SK-N-SH (cell line): Measurements from ENCODE around the gene NAV2. TPM values are rescaled to one million over a fixed set of nuclear protein-coding genes. Genes with fewer than 3 reads are reported as not detected.

Source experiments
- CTCF ChIA-PET: fragments of 300-600, 350-600 bp; formaldehyde crosslinking; extraction: SDS; loops from one replicate; lab custom pipeline; 2021; lab: Yijun Ruan, JAX
- POLR2A ChIA-PET: fragments of 350-600 bp; sonication (Branson Sonifier 250); formaldehyde crosslinking; extraction: SDS; loops from one replicate; lab custom pipeline; 2020; ENCODE audit warnings: antibody characterized with exemption, inconsistent platforms; lab: Yijun Ruan, JAX
- DNase-seq: peaks from one replicate; pipeline ENCODE4 v3.0.0; 2012
- H2AFZ ChIP-seq: fragments of 200-600 bp; sonication (generic); 2 replicates; pipeline ENCODE4 v1.8.1; 2016; ENCODE audit warnings: antibody characterized with exemption, mild to moderate bottlenecking, low read depth
- H3F3A ChIP-seq: fragments of 200-600 bp; sonication (generic); replicated peaks from 2 replicates; pipeline ENCODE3; 2016; ENCODE audit warnings: antibody characterized with exemption, mild to moderate bottlenecking; ENCODE audit not compliant: insufficient read depth
- H3K27ac ChIP-seq, 2 experiments: fragments of 200-500 bp in 1 of 2; fragments of 200-600 bp in 1 of 2; sonication (Bioruptor generic) in 1 of 2; sonication (generic), shearing (Covaris generic) in 1 of 2; 2 replicates each; pipeline versions ENCODE4 v1.5.1 to v1.6.1; 2014 to 2016; ENCODE audit warnings: low read depth in 2 of 2, inconsistent platforms in 1 of 2, low read length in 1 of 2, mild to moderate bottlenecking in 1 of 2, mixed read lengths in 1 of 2
- H3K27me3 ChIP-seq: fragments of 200-600 bp; sonication (generic), shearing (Covaris generic); 2 replicates; pipeline ENCODE4 v1.6.1; 2016; ENCODE audit warnings: mixed run types; ENCODE audit not compliant: insufficient read depth
- H3K36me3 ChIP-seq, 2 experiments: fragments of 200-500 bp in 1 of 2; fragments of 200-600 bp in 1 of 2; sonication (Bioruptor generic) in 1 of 2; sonication (generic) in 1 of 2; replicated peaks in 1 of 2; 2 replicates each; pipeline versions ENCODE3 to v1.5.1; 2014 to 2016; ENCODE audit warnings: low read length in 1 of 2, mild to moderate bottlenecking in 1 of 2; ENCODE audit not compliant: insufficient read depth in 2 of 2, control insufficient read depth in 1 of 2
- H3K4me1 ChIP-seq, 2 experiments: fragments of 200-500 bp in 1 of 2; fragments of 200-600 bp in 1 of 2; sonication (Bioruptor generic) in 1 of 2; sonication (generic), shearing (Covaris generic) in 1 of 2; 2 replicates each; pipeline versions ENCODE4 v1.5.1 to v1.6.1; 2014 to 2016; ENCODE audit warnings: low read depth in 1 of 2, low read length in 1 of 2, mixed run types in 1 of 2; ENCODE audit not compliant: insufficient read depth in 2 of 2, control insufficient read depth in 1 of 2
- H3K4me2 ChIP-seq: fragments of 200-600 bp; sonication (generic), shearing (Covaris generic); 2 replicates; pipeline ENCODE4 v1.6.1; 2017; ENCODE audit warnings: mixed run types
- H3K4me3 ChIP-seq, 2 experiments: fragments of 200-500 bp in 1 of 2; fragments of 200-600 bp in 1 of 2; sonication (Bioruptor generic) in 1 of 2; sonication (generic), shearing (Covaris generic) in 1 of 2; 2 replicates each; pipeline versions ENCODE4 v1.5.1 to v1.8.1; 2014 to 2016; ENCODE audit warnings: low read depth in 2 of 2, inconsistent platforms in 1 of 2, low read length in 1 of 2, mild to moderate bottlenecking in 1 of 2, mixed read lengths in 1 of 2, moderate library complexity in 1 of 2
- H3K79me2 ChIP-seq: fragments of 200-600 bp; sonication (generic); 2 replicates; pipeline ENCODE4 v1.8.1; 2017; ENCODE audit warnings: mild to moderate bottlenecking; ENCODE audit not compliant: insufficient read depth
- H3K9ac ChIP-seq: fragments of 200-600 bp; sonication (generic); 2 replicates; pipeline ENCODE4 v1.6.1; 2017; ENCODE audit warnings: mixed run types
- H3K9me2 ChIP-seq: fragments of 200-600 bp; sonication (generic); 2 replicates; pipeline ENCODE4 v1.6.1; 2017; ENCODE audit warnings: mixed run types
- H3K9me3 ChIP-seq: fragments of 200-600 bp; sonication (generic); 2 replicates; pipeline ENCODE4 v1.6.1; 2017; ENCODE audit warnings: mixed run types, mild to moderate bottlenecking, moderate library complexity
- H4K20me1 ChIP-seq: fragments of 200-600 bp; sonication (generic); 2 replicates; pipeline ENCODE4 v1.6.1; 2017; ENCODE audit warnings: mild to moderate bottlenecking, mixed run types; ENCODE audit not compliant: insufficient read depth
- EZH2phosphoT487 ChIP-seq: fragments of 200-600 bp; sonication (generic); IDR thresholded peaks from 2 replicates; pipeline ENCODE4 v1.6.1; 2017; ENCODE audit warnings: low read depth, mixed run types, mild to moderate bottlenecking, antibody characterized with exemption, moderate library complexity, borderline replicate concordance
- FOXM1 ChIP-seq: IDR thresholded peaks from 2 replicates; pipeline ENCODE4 v1.4.0; 2012; ENCODE audit warnings: low read depth, mild to moderate bottlenecking
- GABPA ChIP-seq: IDR thresholded peaks from 2 replicates; pipeline ENCODE4 v1.4.0; 2012; ENCODE audit warnings: low read depth, mild to moderate bottlenecking
- GATA2 ChIP-seq: sonication (generic); formaldehyde crosslinking; IDR thresholded peaks from 2 replicates; pipeline ENCODE4 v1.5.0; 2020; ENCODE audit warnings: mild to moderate bottlenecking, missing genetic modification reagents
- JUND ChIP-seq: IDR thresholded peaks from 2 replicates; pipeline ENCODE4 v1.4.0; 2012
- MEF2A ChIP-seq: IDR thresholded peaks from 2 replicates; pipeline ENCODE4 v1.4.0; 2012; ENCODE audit warnings: low read depth, borderline replicate concordance
- MXI1 ChIP-seq: IDR thresholded peaks from 2 replicates; pipeline ENCODE4 v1.6.1; 2012; ENCODE audit warnings: mild to moderate bottlenecking, low read depth, low read length, improper control_type of control experiment
- POLR2AphosphoS5 ChIP-seq: IDR thresholded peaks from 2 replicates; pipeline ENCODE4 v1.6.1; 2012; ENCODE audit warnings: low read depth, low read length
- RAD21 ChIP-seq: IDR thresholded peaks from 2 replicates; pipeline ENCODE4 v1.6.1; 2012; ENCODE audit warnings: mild to moderate bottlenecking, low read length
- RFX5 ChIP-seq: IDR thresholded peaks from 2 replicates; pipeline ENCODE4 v1.6.1; 2012; ENCODE audit warnings: mild to moderate bottlenecking, improper control_type of control experiment, low read length
- RXRA ChIP-seq: IDR thresholded peaks from 2 replicates; pipeline ENCODE4 v1.4.0; 2012; ENCODE audit warnings: low read depth, mild to moderate bottlenecking, borderline replicate concordance
- SMC3 ChIP-seq: IDR thresholded peaks from 2 replicates; pipeline ENCODE4 v1.6.1; 2012; ENCODE audit warnings: low read depth, low read length, improper control_type of control experiment
- TCF12 ChIP-seq: IDR thresholded peaks from 2 replicates; pipeline ENCODE4 v1.4.0; 2012
- YY1 ChIP-seq: IDR thresholded peaks from 2 replicates; pipeline ENCODE4 v1.4.0; 2012; ENCODE audit warnings: low read depth, mild to moderate bottlenecking
- WGBS: methylation state at CpG from one replicate; pipeline ENCODE4 v1.1.6; 2017; ENCODE audit warnings: low lambda C conversion rate; 5-methylcytosine and 5-hydroxymethylcytosine counted together
- polyA plus RNA-seq, 3 experiments: library from polyadenylated mRNA; depleted of rRNA; stranded (reverse); fragments of >200 nt; gene quantifications; 2 replicates each; pipeline ENCODE4 v1.2.3, GENCODE V29; 2012
- TF ChIP-seq, protein P1 (sequence below): IDR thresholded peaks from 2 replicates; pipeline ENCODE4; 2012
- TF ChIP-seq, protein P2 (sequence below): fragments of 200-600 bp; sonication (generic); IDR thresholded peaks from 2 replicates; pipeline ENCODE4 v1.6.1; 2017; ENCODE audit warnings: antibody characterized with exemption, mild to moderate bottlenecking, moderate library complexity
- TF ChIP-seq, protein P3 (sequence below): IDR thresholded peaks from 2 replicates; pipeline ENCODE4 v1.4.0; 2012; ENCODE audit warnings: low read depth, borderline replicate concordance
- TF ChIP-seq, protein P4 (sequence below): IDR thresholded peaks from 2 replicates; pipeline ENCODE4 v1.4.0; 2012; ENCODE audit warnings: low read depth, borderline replicate concordance

Gene NAV2
- polyA plus RNA-seq, 1 of the 3 experiments (the other 2 are of a cell fraction): 26.2 TPM

DNA sequence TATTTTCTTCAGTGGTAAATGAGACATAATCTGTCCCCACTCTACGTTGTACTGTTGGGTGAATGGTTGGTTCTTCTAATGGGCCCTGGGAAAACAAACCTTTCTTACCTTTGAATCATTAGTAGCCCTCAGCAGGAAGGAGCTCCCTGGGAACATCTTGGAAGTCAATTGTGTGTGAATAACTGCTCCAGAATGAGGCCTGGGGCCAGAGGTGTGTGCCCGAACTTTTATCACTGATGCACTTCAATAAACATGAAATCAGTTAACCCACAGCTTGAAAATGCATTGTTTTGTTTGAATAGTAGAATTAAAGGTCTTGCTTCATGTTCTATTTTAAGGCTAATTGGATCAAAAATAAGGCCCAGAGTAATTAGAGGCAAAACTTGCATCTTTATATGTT lies 67.1 kb downstream of the NAV2 start (continued):
- TF ChIP-seq, protein P1, sequence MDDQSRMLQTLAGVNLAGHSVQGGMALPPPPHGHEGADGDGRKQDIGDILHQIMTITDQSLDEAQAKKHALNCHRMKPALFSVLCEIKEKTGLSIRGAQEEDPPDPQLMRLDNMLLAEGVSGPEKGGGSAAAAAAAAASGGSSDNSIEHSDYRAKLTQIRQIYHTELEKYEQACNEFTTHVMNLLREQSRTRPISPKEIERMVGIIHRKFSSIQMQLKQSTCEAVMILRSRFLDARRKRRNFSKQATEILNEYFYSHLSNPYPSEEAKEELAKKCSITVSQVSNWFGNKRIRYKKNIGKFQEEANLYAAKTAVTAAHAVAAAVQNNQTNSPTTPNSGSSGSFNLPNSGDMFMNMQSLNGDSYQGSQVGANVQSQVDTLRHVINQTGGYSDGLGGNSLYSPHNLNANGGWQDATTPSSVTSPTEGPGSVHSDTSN: no peak

DNA sequence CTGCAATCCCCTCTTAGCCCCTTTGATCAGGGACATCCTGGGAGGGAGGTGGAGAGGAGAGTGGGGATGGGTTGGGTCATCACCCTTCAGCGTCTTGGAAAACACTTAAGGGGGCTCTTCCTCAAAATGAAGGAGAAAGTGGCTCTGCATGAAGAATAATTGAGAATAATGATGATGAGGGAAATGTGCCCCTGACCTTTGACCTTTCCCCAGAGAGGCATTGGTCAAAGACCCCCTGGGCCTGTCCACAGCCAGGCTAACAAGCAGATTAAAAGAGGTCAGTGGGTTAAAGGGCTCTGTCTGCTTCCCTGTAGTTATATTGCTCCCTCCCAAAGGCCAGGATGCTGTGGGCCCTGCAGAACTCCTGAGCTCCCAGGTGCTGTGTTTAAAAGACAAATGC lies 68.7 kb downstream of the NAV2 start:
- Histone ChIP-seq H2AFZ (no peak overlapping the region), H3K9me3 (no peaks in the 10 kb centered on the region), H3F3A (peaks cover 18% of the 10 kb centered on the region), H3K79me2 (peaks cover 96% of the 10 kb centered on the region), H3K27me3 (no peaks in the 10 kb centered on the region), H3K4me3 (no peak overlapping the region), H3K9me2 (no peaks in the 10 kb centered on the region), H3K36me3 (peaks cover 14 to 21% of the 10 kb centered on the region in 2 experiments), H4K20me1 (peaks cover 95% of the 10 kb centered on the region)
- DNase-seq: no peak
- POLR2A ChIA-PET: no interaction called here
- WGBS: 100% methylated on average over 1 of the region's 1 CpG
- TF ChIP-seq MEF2A (no peak), JUND (no peak), MXI1 (no peak), TCF12 (no peak)
- TF ChIP-seq, protein P2, sequence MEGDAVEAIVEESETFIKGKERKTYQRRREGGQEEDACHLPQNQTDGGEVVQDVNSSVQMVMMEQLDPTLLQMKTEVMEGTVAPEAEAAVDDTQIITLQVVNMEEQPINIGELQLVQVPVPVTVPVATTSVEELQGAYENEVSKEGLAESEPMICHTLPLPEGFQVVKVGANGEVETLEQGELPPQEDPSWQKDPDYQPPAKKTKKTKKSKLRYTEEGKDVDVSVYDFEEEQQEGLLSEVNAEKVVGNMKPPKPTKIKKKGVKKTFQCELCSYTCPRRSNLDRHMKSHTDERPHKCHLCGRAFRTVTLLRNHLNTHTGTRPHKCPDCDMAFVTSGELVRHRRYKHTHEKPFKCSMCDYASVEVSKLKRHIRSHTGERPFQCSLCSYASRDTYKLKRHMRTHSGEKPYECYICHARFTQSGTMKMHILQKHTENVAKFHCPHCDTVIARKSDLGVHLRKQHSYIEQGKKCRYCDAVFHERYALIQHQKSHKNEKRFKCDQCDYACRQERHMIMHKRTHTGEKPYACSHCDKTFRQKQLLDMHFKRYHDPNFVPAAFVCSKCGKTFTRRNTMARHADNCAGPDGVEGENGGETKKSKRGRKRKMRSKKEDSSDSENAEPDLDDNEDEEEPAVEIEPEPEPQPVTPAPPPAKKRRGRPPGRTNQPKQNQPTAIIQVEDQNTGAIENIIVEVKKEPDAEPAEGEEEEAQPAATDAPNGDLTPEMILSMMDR: no peak
- TF ChIP-seq, protein P1: no peak
- TF ChIP-seq, all 33 proteins: peak for 0
- Histone ChIP-seq H3K4me1 (peaks cover 7 to 12% of the 10 kb centered on the region in 2 experiments; a peak in 2 of 4 replicates), H3K4me2 (no peak overlapping the region), H3K27ac (no peak overlapping the region), H3K9ac (no peak overlapping the region)
- CTCF ChIA-PET: interaction anchor here (1.3 kb wide), 1 partner anchor 15 kb away, joined by 4 read pairs; no protein-coding TSS in a partner anchor

DNA sequence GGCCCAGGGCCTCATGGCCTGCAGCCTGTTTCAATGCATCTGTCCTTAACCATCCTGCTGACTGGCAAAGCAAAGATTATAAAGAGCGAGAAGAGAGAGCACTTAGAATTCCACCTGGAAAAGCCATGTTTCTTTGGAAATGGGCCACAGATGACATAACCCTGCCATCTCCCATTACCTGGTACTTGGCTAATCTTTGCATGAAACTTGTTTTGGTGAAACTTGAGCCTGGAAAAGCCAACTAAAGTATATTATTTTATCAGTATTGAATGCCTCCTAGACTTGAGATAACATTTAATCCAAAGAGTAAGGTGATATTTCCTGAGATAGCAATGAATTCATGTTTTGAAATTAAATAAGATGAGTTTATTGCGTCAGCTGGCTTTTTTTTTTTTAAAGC lies 72.6 kb downstream of the NAV2 start:
- Histone ChIP-seq H3K9me3 (no peaks in the 10 kb centered on the region), H3K9ac (no peak overlapping the region), H3K36me3 (peaks cover 10 to 16% of the 10 kb centered on the region in 2 experiments), H3K4me1 (peaks cover 0 to 19% of the 10 kb centered on the region in 2 experiments; a peak in 3 of 4 replicates), H2AFZ (no peak overlapping the region), H3K9me2 (no peaks in the 10 kb centered on the region), H3K4me2 (no peak overlapping the region), H3F3A (peaks cover 4% of the 10 kb centered on the region), H4K20me1 (peaks cover 97% of the 10 kb centered on the region), H3K79me2 (peaks cover 99% of the 10 kb centered on the region), H3K27ac (no peak overlapping the region), H3K4me3 (no peak overlapping the region), H3K27me3 (no peaks in the 10 kb centered on the region)
- DNase-seq: no peak
- ChIA-PET POLR2A (no interaction called here), CTCF (interaction anchor here (0.7 to 1.4 kb wide), 6 partner anchors 12 to 225 kb away, joined by 3 to 4 read pairs (median 3); no protein-coding TSS in a partner anchor)
- WGBS: 93% methylated on average over 2 of the region's 2 CpGs
- TF ChIP-seq RXRA: no peak
- TF ChIP-seq, protein P3, sequence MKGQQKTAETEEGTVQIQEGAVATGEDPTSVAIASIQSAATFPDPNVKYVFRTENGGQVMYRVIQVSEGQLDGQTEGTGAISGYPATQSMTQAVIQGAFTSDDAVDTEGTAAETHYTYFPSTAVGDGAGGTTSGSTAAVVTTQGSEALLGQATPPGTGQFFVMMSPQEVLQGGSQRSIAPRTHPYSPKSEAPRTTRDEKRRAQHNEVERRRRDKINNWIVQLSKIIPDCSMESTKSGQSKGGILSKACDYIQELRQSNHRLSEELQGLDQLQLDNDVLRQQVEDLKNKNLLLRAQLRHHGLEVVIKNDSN: no peak
- TF ChIP-seq GATA2: no peak
- no peak for TF ChIP-seq GABPA
- no peak for TF ChIP-seq RFX5
- TF ChIP-seq POLR2AphosphoS5: no peak
- TF ChIP-seq RAD21: no peak
- TF ChIP-seq FOXM1: no peak
- TF ChIP-seq EZH2phosphoT487: no peak
- TF ChIP-seq SMC3: no peak
- TF ChIP-seq YY1: no peak
- TF ChIP-seq, protein P4, sequence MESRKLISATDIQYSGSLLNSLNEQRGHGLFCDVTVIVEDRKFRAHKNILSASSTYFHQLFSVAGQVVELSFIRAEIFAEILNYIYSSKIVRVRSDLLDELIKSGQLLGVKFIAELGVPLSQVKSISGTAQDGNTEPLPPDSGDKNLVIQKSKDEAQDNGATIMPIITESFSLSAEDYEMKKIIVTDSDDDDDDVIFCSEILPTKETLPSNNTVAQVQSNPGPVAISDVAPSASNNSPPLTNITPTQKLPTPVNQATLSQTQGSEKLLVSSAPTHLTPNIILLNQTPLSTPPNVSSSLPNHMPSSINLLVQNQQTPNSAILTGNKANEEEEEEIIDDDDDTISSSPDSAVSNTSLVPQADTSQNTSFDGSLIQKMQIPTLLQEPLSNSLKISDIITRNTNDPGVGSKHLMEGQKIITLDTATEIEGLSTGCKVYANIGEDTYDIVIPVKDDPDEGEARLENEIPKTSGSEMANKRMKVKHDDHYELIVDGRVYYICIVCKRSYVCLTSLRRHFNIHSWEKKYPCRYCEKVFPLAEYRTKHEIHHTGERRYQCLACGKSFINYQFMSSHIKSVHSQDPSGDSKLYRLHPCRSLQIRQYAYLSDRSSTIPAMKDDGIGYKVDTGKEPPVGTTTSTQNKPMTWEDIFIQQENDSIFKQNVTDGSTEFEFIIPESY: no peak
